PFSK-1 (cell line): ENCODE measurements around the gene TSLP. TPM values are rescaled to one million over a fixed set of nuclear protein-coding genes. Genes with fewer than 3 reads are reported as not detected.

Source experiments
- FOXP2 ChIP-seq: optimal IDR thresholded peaks from 2 replicates; pipeline ENCODE3; 2011; ENCODE audit warnings: borderline replicate concordance, control low read depth, inconsistent platforms; ENCODE audit not compliant: insufficient read depth; ENCODE audit errors: extremely low read length, extremely low read depth
- POLR2AphosphoS5 ChIP-seq: IDR thresholded peaks from 2 replicates; pipeline ENCODE4 v1.6.1; 2012; ENCODE audit warnings: low read depth, mild to moderate bottlenecking, control low read depth, low read length, moderate library complexity
- SIN3A ChIP-seq: IDR thresholded peaks from 2 replicates; pipeline ENCODE4 v1.6.1; 2012; ENCODE audit warnings: mild to moderate bottlenecking, low read length, moderate library complexity, borderline replicate concordance; ENCODE audit not compliant: insufficient read depth
- TAF1 ChIP-seq: IDR thresholded peaks from 2 replicates; pipeline ENCODE4 v1.6.1; 2012; ENCODE audit warnings: low read length, control low read depth, borderline replicate concordance; ENCODE audit not compliant: insufficient read depth
- polyA plus RNA-seq: library from polyadenylated mRNA; unstranded; fragments of >200 nt; gene quantifications from one replicate; pipeline ENCODE4 v1.2.1, GENCODE V29; 2012; ENCODE audit warnings: low read depth, missing spikeins; ENCODE audit not compliant: insufficient read length
- TF ChIP-seq, protein P1 (sequence below), 2 experiments: IDR thresholded peaks; 2 replicates each; pipeline versions ENCODE4 v1.6.1 to v1.8.0; 2011 to 2012; ENCODE audit warnings: low read depth in 2 of 2, low read length in 2 of 2, control low read depth in 1 of 2, inconsistent platforms in 1 of 2, mild to moderate bottlenecking in 1 of 2, moderate library complexity in 1 of 2; ENCODE audit not compliant: insufficient read depth in 1 of 2

The TSLP gene
- not detected for polyA plus RNA-seq

DNA sequence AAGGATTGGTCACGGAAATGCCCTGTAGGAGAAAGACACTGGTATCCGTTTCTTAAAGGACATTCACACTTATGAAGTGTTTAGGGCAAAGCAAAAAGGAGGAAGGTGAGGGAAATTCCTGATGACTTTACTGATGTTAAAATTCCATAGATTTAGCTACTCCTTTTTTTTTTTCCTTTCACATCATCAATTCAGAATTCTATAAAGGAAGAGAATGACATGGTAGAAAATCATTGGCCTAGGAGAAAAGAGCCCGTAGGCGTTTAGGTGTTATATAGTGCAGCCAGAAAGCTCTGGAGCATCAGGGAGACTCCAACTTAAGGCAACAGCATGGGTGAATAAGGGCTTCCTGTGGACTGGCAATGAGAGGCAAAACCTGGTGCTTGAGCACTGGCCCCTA is at the start of gene TSLP:
TSS of gene TSLP (plus strand) at position 301 of the 400 bp plus-strand sequence. CDS start 178 bp downstream, outside the sequence.
- TF ChIP-seq, protein P1, sequence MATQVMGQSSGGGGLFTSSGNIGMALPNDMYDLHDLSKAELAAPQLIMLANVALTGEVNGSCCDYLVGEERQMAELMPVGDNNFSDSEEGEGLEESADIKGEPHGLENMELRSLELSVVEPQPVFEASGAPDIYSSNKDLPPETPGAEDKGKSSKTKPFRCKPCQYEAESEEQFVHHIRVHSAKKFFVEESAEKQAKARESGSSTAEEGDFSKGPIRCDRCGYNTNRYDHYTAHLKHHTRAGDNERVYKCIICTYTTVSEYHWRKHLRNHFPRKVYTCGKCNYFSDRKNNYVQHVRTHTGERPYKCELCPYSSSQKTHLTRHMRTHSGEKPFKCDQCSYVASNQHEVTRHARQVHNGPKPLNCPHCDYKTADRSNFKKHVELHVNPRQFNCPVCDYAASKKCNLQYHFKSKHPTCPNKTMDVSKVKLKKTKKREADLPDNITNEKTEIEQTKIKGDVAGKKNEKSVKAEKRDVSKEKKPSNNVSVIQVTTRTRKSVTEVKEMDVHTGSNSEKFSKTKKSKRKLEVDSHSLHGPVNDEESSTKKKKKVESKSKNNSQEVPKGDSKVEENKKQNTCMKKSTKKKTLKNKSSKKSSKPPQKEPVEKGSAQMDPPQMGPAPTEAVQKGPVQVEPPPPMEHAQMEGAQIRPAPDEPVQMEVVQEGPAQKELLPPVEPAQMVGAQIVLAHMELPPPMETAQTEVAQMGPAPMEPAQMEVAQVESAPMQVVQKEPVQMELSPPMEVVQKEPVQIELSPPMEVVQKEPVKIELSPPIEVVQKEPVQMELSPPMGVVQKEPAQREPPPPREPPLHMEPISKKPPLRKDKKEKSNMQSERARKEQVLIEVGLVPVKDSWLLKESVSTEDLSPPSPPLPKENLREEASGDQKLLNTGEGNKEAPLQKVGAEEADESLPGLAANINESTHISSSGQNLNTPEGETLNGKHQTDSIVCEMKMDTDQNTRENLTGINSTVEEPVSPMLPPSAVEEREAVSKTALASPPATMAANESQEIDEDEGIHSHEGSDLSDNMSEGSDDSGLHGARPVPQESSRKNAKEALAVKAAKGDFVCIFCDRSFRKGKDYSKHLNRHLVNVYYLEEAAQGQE (IDR thresholded peaks at IDR 0.05; ENCODE audit: insufficient read depth in 1 of 2, low read depth in 2 of 2, low read length in 2 of 2): no peak
- TF ChIP-seq TAF1 (no peak), FOXP2 (no peak), SIN3A (no peak), POLR2AphosphoS5 (no peak)

DNA sequence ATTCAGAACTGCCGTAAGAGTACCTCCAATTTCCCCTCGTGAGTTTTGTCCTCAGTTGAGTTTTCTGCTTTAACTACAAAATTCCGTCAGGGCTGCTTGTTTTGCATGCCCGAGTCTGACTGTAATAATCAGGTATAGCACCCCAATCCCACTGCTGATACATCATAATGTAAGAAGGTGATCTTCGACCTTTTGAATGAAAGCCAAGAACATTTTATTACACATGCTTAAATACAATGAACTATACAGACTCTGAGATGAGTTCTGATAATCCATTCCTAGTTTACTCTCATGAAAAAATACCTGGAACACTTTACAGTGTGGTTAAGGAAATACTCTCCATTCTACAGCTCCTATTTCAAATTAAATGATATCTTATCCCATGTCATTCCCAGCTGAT is 49.2 kb upstream of the TSLP start:
- no peak for TF ChIP-seq POLR2AphosphoS5
- TF ChIP-seq TAF1: no peak
- no peak for TF ChIP-seq FOXP2
- TF ChIP-seq SIN3A: no peak
- TF ChIP-seq, protein P1 (IDR thresholded peaks at IDR 0.05; ENCODE audit: insufficient read depth in 1 of 2, low read depth in 2 of 2, low read length in 2 of 2): no peak

DNA sequence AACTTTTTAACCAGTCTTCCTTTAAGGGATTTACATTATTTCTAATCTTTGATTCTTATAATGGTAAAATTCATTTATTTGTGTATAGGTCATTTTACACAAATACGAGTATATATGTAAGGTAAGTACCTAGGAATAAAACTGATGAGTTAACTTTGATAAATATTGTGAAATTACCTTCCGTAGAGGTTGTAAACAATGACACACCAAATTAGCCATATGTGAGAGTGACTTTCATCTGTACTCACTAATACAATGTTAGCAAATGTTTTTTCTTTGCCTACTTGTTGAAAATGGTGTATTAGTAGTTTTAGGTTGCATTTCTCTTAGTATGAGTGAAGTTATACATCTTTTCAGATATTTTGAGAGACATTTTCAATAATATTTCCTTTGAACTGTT is 42.6 kb upstream of the TSLP start:
- no peak for TF ChIP-seq FOXP2
- no peak for TF ChIP-seq TAF1
- no peak for TF ChIP-seq POLR2AphosphoS5
- TF ChIP-seq SIN3A: no peak
- TF ChIP-seq, protein P1 (IDR thresholded peaks at IDR 0.05; ENCODE audit: insufficient read depth in 1 of 2, low read depth in 2 of 2, low read length in 2 of 2): no peak

DNA sequence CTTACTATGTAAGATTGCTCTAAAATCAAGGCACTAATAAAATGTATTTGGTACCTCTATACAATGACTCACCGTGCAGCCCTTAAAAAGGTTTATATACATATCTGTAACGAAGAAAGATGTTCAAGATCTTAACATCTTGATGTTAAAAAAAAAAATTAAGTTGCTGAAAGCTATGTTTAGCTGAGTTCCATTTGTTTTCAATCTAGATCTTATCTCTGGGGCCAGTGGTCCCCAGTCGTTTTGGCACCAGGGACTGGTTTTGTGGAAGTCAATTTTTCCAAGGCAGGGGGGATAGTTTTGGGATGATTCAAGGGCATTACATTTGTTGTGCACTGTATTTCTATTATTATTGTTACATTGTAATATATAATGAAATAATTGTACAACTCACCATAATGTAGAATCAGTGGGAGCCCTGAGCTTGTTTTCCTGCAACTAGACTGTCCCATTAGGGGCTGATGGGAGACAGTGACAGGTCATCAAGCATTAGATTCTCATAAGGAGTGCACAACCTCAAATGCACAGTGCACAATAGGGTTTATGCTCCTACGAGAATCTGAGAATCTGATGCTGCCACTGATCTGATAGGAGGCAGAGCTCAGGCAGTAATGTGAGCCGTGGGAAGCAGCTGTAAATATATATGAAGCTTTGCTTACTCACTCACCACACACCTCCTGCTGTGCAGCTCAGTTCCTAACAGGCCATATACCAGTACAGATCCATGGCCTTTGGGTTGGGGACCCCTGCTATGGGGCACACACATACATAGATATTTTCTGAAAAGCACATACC is 27.6 kb upstream of the TSLP start:
- TF ChIP-seq FOXP2 (no peak), SIN3A (no peak), TAF1 (no peak), POLR2AphosphoS5 (no peak)
- TF ChIP-seq, protein P1 (IDR thresholded peaks at IDR 0.05; ENCODE audit: insufficient read depth in 1 of 2, low read depth in 2 of 2, low read length in 2 of 2): no peak

DNA sequence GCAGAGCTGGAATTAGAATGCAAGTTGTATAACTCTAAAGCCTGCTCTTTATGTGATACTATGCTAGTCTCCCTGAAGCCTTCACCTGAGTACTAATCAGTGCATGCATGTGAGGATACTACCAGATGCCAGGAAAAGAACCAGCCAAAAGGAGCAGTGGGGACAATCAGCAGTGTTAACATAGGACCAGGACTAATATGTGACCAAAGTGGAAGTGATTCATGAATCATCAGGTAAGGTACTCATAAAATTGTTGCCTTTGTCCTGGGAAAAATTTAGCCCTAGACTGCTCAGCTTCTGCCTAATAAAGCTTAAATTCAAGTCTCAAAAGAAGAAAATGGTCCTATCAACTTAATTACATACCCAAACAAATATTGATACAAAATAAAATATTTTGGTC is 13.4 kb upstream of the TSLP start:
- no peak for TF ChIP-seq SIN3A
- no peak for TF ChIP-seq FOXP2
- TF ChIP-seq POLR2AphosphoS5: no peak
- TF ChIP-seq TAF1: no peak
- TF ChIP-seq, protein P1 (IDR thresholded peaks at IDR 0.05; ENCODE audit: insufficient read depth in 1 of 2, low read depth in 2 of 2, low read length in 2 of 2): no peak
